Measurements from ENCODE around the gene CEP70.

The CEP70 gene

GRCh38 chr3:138473391-138473790, 120.7 kb downstream of the CEP70 start:
- TF ChIP-seq CTCF (conservative IDR thresholded peaks at IDR 0.05; ENCODE audit: low read length) = no peak
- H3K4me3 ChIP-seq (ENCODE audit: low read length) = no peak overlapping the region
- no peak for DNase-seq (ENCODE audit: low read depth)

- no peak for TF ChIP-seq CTCF (conservative IDR thresholded peaks at IDR 0.05; ENCODE audit: low read length)
- no peak for DNase-seq (ENCODE audit: low read depth)
- no peak overlapping the region for H3K4me3 ChIP-seq (ENCODE audit: low read length)
These were observed 121.8 kb downstream of the CEP70 start for GRCh38 chr3:138472141-138472825.

- H3K4me3 ChIP-seq (ENCODE audit: low read length) = no peak overlapping the region
- no peak for DNase-seq (ENCODE audit: low read depth)
- no peak for TF ChIP-seq CTCF (conservative IDR thresholded peaks at IDR 0.05; ENCODE audit: low read length)
These were observed 122.6 kb downstream of the CEP70 start for GRCh38 chr3:138471481-138471880.

GRCh38 chr3:138470687-138471086, 123.4 kb downstream of the CEP70 start:
- DNase-seq (ENCODE audit: low read depth) = no peak
- H3K4me3 ChIP-seq (ENCODE audit: low read length) = no peak overlapping the region
- TF ChIP-seq CTCF (conservative IDR thresholded peaks at IDR 0.05; ENCODE audit: low read length) = no peak

DNA sequence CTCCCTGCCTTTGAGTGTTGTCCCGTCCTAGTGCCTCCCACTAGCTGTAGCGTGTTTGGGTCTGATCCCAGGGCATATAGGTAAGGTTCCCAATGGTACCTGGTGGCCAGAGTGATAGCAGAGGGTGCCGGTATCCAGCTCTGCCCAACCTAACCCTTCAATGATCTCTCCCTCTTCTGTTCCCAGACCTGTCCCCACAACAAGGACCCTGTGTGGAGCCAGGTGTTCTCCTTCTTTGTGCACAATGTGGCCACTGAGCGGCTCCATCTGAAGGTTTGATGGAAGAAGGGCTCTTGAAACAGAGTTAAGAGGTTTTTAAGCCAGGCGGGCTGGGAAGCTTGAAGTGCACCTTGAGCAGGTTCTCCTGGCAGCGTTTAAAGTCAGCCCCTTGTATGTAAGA, 124.2 kb downstream of the CEP70 start:
- no peak for DNase-seq (ENCODE audit: low read depth)
- TF ChIP-seq CTCF (conservative IDR thresholded peaks at IDR 0.05; ENCODE audit: low read length) = no peak
- no peak overlapping the region for H3K4me3 ChIP-seq (ENCODE audit: low read length)

DNA sequence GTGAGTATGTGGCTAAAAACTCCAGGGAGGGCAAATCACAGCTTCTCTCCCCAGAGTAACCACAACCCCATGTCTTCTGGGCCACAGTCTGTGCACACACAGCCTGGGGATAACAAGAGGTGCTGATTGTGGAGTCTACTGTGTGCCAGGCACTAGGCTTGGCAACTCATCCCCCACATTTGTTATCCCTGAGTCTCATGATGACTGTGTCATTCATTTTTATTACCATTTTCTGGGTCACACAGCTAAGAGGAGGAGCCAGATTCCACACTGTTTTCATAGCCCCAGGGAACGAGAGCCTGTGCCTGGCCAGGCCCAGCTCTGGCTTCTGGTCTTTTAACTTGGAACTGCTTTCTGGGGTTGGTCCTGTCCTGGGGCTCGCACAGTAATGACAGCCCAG, 125.2 kb downstream of the CEP70 start:
- no peak overlapping the region for H3K4me3 ChIP-seq (ENCODE audit: low read length)
- no peak for TF ChIP-seq CTCF (conservative IDR thresholded peaks at IDR 0.05; ENCODE audit: low read length)
- peak; percentile 22 for DNase-seq (ENCODE audit: low read depth)

DNA sequence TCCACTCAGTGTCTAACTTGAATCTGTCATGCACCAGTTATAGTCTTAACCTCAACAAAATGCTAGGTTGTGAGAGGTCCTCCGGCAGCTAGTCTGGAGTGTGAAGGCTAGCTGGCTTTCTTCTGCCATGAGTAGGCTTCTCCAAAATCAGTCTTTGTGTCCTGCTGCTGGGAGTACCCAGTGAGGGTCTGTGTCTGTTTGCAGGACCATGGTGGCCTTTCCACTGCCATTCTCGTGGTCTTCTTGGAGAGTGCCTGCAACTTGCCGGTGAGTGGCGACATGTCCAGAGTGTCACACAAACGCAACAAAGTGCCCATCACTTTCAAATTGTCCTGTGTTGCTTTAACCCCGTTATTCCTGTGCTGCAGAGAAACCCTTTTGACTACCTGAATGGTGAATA, 125.6 kb downstream of the CEP70 start:
- no peak overlapping the region for H3K4me3 ChIP-seq (ENCODE audit: low read length)
- no peak for DNase-seq (ENCODE audit: low read depth)
- TF ChIP-seq CTCF (conservative IDR thresholded peaks at IDR 0.05; ENCODE audit: low read length) = no peak

Data from AG10803 (cell line).